Islet of Langerhans (tissue), 1 donor: ENCODE measurements around the gene ANKRD44.

Experiments used
- FAIRE-seq: peaks from one replicate; lab custom pipeline; 2011; peaks lifted over from hg19 to GRCh38; lab: Jason Lieb, UNC

ANKRD44 gene

GRCh38 chr2:196984903-196985302 is 325.7 kb downstream of the ANKRD44 start:
- no peak for FAIRE-seq

GRCh38 chr2:196983934-196984333 is 326.6 kb downstream of the ANKRD44 start:
- no peak for FAIRE-seq

DNA sequence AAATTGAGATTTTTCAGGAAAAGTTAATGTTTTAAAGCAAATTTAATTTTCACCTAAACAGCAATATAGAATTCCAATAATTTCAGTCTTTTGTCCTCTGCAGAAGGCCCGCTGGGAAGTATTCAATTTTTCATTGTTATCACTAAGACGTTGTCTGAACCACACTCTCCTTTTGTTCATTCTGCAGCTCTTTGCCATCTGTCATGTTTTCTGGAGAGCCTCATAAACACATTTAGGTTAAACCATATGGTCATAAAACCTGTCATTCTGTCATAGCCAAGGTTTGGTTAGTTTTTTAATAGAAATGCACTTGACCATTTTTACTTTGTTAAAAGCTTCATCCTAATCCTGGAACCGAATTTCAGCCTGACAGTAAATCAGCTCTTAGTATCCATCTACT is 330.1 kb downstream of the ANKRD44 start:
- no peak for FAIRE-seq

DNA sequence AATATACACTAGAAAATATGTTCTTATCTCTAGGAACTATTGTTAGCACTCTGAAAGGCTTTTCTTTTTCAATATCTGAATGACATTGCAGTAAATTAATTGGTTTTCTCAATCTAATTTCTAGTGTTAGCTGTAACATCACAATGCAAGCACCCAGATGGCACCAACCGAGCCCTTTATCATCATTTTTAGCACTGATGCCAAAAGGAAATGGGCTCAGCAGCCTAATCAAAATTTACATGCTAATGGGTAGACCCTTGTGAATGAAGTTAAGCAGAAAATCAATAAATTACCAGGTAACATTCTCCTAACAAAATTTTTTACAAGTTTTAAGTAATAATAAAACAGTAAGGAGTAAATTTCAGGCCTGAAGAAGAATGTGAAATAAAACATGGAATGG is 330.6 kb downstream of the ANKRD44 start:
- FAIRE-seq, result no peak

DNA sequence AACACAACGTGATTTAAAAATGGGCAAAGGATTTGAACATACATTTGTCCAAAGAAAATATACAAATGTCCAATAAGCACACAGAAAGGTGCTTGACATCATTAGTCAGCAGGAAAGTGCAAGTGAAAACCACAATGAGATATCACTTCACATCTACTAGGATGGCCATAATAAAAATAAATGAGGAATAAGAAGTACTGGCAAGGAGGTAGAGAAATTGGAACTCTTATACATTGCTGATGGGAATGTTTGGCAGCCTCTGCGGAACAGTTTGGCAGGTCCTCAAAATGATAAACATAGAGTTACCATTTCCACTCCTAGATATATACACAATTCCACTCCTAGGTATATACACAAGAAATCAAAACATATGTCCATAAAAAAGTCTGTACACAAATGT is 333.1 kb downstream of the ANKRD44 start:
- FAIRE-seq, result no peak

GRCh38 chr2:196974970-196975369 is 335.6 kb downstream of the ANKRD44 start:
- no peak for FAIRE-seq

- no peak for FAIRE-seq
Observed at GRCh38 chr2:196971574-196972279, 338.9 kb downstream of the ANKRD44 start.

GRCh38 chr2:196970099-196970498 is 340.5 kb downstream of the ANKRD44 start:
- FAIRE-seq, result no peak

DNA sequence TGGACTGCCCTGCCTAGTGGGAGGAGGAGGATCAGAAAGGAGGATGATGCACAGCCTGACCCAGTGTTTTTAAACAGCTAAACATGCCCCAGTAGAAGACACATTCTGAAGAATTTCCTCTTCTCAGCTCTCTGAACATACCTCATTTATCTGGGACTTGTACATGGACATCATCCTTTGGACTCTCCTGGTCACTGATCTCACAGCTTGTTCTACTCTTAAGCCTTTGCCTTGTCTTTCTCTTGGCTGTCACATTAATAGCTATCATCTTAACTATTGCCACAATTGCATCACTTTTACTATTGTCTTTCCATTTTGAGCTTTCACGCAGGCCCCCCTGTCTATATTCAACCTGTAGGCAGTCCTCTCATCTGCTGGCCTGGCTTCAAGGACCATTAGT is 342.1 kb downstream of the ANKRD44 start:
- FAIRE-seq, result no peak

DNA sequence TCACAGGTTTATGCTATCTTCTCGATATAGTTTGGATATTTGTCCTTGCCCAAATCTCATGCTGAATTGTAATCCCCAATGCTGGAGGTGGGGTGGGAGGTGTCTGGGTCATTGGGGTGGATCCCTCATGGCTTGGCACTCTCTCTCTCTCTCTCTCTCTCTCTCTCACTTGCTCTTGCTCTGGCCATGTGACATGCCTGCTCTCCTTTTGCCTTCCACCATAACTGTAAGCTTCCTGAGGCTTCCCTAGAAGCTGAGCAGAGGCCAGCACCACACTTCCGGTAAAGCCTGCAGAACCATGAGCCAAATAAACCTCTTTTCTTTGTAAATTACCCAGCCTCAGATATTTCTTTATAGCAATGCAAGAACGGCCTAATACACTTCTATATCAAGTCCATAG is 342.8 kb downstream of the ANKRD44 start:
- no peak for FAIRE-seq

- no peak for FAIRE-seq
Observed at GRCh38 chr2:196967116-196967515, 343.5 kb downstream of the ANKRD44 start.

DNA sequence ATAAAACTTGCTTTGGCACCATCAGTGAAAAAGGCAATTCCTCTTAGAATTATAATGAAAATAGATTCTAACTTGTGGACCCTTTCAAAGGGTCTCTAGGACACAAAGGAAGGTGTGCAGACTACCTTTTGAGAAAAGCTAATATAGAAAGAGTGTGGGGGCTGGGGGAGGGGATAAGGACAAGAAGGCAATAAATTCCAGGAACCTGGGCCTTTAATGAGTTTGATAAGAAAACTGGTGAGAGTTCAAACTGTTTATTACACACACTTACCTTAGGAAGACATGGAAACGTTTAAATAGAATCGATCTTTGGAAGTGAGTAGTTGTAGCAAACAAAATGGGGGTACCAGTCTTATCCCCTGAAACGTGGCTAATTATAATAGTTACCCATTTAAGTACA is 344.5 kb downstream of the ANKRD44 start:
- FAIRE-seq, result no peak

DNA sequence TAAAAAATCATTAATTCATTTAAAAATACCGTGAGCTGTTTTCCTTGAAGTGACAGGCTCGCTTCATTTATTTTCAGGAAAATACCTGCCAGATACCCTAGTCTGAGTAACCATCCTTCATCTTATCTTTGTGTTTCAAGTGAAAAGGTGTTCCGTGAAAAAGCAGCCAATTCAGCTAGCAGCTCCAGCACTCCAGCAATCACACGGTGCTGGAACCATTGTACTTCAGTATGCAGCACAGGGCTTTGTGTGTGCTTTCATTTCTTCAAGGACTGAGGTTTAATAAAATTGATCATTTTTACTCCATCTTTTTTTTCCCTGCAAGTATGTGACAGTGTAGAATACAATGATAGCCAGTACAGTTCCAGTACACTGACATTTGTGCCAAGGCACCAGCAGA is 344.9 kb downstream of the ANKRD44 start:
- no peak for FAIRE-seq

GRCh38 chr2:196963961-196964360 is 346.6 kb downstream of the ANKRD44 start:
- no peak for FAIRE-seq

DNA sequence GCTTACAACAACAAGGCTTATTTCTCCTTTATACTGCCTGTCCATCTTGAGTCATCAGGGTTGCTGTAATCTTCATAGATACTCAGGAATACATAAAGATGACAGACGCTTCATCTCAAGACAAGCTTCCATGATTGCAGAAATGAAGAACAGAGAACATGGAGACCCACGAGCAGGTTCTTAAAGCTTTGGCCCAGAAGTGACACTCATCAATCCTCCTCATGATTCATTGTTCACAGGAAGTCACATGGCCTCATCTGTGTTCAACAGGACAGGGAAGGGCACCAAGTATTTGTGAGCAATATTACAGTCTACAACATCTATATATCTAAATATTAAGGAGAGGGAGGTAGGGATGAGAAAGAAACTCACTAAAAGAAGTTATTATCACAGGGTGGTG is 347.5 kb downstream of the ANKRD44 start:
- FAIRE-seq, result no peak

- FAIRE-seq, result no peak
Observed at GRCh38 chr2:196962325-196962724, 348.3 kb downstream of the ANKRD44 start.

DNA sequence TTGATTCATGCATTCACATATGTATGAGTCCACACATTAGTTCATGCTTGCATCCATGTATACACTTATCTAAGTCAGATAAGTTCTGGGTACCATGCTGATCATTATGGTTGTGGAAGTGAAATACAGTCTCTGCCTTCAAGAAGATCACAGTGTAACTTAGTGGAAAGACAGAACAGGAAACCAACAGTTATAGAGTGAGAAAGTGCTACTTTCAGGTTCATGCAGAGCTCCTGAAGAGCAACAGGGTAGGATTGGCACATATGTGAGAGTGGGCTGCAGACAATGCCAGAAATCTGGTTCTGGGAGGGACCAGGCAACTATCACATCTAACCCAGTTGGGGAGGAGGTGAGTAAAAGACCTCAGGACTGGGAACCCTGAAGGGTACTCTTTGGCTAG is 348.7 kb downstream of the ANKRD44 start:
- FAIRE-seq, result no peak

GRCh38 chr2:196959734-196960338 is 350.7 kb downstream of the ANKRD44 start:
- FAIRE-seq, result no peak

GRCh38 chr2:196959281-196959680 is 351.3 kb downstream of the ANKRD44 start:
- no peak for FAIRE-seq

DNA sequence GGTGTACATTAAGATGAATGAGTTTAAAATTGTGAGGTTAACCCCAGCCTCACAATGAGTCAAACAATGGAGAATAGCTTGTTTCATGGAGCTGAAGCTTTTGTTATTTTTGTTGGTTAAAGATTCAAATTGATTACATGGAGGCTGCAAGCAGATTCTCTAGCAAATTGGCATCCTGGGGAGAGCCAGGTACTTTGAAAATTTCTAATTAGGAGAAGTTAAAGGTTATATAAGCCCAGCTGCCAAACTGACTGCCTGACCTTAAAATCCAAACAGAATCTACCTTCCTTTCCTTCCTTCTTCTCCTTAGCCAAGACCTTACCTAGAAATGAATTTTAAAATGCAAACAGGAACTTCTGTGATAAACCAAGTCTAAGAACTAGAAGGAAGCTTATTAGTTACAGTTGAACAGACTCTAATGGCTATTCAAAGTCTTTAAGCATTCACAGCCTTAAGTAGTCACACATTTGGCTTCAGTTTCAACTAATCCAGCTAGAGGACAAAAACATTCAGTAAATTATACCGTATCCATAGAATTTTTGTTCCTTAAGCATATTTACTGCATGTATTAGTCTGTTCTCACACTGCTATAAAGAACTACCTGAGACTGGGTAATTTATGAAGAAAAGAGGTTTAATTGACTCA is 352.6 kb downstream of the ANKRD44 start:
- FAIRE-seq, result no peak

- FAIRE-seq, result no peak
Observed at GRCh38 chr2:196957442-196957841, 353.1 kb downstream of the ANKRD44 start.

DNA sequence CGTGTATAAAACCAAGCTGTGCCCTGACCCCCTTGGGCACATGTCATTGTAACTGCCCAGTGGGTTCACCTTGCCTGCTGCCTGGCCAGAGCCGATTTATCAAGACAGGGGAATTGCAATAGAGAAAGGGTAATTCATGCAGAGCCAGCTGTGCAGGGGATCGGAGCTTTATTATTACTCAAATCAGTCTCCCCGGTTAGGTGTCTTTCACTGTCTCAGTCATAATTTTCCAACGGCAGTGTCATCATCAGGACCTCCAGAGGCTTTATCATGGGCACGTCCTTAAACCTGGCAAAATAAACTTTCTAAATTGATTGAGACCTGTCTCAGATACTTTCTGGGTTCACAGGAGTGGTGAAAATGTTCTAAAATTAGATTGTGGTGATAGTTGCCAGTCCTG is 354.5 kb downstream of the ANKRD44 start:
- no peak for FAIRE-seq

- no peak for FAIRE-seq
Observed at GRCh38 chr2:196955036-196955435, 355.5 kb downstream of the ANKRD44 start.

- no peak for FAIRE-seq
Observed at GRCh38 chr2:196954001-196954400, 356.6 kb downstream of the ANKRD44 start.
